Measurements from ENCODE around the gene ZRANB1.

ZRANB1 gene

DNA sequence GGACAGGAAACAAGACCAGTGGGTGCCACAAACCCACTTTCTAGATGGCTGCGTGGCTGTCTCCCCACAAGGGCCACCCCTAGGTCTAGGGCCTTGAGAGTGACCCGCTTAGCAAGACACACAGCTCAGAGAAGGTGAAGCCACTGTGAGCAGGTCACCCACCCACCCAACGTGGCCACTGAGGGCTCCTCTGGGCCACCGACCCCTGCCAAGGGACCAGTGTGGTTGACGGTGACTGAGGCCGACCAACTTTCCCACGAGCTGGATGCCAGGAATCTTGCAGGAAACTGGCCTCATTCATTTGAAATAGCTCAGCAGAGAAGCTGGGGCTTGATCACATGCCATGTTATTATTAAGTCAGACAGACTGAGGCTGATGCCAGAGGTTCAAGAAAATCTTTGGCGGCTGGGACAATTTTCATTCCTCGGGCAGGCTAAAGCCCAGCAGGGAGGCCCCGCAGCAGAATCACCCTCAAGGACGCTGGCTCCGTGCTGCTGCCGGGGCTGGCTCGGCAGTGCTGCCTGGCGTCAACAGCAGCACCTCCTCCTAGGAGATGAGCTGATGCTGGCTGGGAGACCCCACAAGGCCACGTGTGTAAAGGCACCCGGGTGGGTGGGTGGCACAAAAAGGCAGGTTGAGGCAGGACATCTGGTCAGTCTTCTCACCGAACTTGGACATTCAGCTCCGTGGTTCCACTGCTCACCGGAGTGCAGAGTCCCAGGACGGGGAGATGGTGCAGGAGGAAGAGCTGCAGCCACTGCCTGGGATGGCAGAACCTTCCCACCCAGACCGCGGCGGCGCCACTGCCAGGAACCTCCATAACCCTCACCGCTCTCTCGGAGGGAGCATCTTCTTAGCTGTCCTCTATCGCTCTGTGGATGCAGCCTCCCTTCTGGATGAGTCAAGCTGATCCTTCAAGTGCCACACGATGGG, 57.8 kb downstream of the ZRANB1 start:
- peak overlapping the region; percentile 46; the same call in 1 of the 2 replicates for H3K27ac ChIP-seq
- TF ChIP-seq, protein P1, sequence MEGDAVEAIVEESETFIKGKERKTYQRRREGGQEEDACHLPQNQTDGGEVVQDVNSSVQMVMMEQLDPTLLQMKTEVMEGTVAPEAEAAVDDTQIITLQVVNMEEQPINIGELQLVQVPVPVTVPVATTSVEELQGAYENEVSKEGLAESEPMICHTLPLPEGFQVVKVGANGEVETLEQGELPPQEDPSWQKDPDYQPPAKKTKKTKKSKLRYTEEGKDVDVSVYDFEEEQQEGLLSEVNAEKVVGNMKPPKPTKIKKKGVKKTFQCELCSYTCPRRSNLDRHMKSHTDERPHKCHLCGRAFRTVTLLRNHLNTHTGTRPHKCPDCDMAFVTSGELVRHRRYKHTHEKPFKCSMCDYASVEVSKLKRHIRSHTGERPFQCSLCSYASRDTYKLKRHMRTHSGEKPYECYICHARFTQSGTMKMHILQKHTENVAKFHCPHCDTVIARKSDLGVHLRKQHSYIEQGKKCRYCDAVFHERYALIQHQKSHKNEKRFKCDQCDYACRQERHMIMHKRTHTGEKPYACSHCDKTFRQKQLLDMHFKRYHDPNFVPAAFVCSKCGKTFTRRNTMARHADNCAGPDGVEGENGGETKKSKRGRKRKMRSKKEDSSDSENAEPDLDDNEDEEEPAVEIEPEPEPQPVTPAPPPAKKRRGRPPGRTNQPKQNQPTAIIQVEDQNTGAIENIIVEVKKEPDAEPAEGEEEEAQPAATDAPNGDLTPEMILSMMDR (conservative IDR thresholded peaks at IDR 0.05), result no peak

DNA sequence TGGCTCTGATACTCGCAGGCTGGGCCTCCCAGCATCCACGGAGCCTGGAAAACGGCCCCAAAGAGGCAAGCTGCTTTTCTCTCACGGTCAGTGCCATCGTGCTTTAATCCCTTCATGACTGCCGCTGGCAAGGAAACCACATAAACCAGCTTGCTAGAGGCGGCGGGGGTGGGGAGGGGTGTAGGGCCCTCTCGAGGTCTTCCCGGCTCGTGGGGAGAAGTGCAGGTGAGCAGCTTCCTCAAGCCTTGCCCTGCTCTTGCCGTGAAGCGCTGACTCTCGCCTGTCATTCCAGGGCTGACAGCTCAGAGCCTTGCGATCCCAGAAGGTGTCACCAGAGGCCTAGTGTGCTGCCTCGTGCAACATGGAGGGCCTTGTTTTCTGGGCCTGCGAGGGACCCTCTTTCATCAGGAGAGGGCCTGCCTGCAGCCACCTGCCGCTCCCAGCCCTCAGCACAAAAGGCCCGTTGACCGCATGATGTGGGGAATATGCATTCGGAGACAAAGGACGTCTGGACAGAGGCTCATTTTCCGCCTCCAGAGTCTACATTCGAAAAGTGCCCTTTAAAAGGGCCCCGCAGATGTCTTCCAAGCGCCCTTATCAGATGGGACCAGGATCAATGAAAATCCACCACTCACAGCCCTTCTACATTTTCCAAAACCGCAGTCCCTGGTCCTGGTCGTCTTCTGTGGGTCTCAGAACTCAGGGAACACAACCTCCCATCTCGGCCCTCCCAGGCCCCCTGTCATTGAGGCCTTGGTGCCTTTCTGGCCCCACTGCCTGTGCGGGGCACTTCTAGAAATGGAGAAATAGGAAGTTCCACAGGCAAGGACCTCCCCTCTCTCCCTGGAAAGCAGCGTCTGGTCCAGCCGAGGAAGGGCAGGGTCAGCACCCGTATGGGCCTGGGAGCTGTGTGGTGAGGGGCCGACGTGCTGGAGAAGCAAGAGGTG, 58.7 kb downstream of the ZRANB1 start:
- TF ChIP-seq, protein P1 (conservative IDR thresholded peaks at IDR 0.05), result peak; percentile 29; the same call in 1 of the 2 replicates
- H3K27ac ChIP-seq, result peak overlapping the region; percentile 46

DNA sequence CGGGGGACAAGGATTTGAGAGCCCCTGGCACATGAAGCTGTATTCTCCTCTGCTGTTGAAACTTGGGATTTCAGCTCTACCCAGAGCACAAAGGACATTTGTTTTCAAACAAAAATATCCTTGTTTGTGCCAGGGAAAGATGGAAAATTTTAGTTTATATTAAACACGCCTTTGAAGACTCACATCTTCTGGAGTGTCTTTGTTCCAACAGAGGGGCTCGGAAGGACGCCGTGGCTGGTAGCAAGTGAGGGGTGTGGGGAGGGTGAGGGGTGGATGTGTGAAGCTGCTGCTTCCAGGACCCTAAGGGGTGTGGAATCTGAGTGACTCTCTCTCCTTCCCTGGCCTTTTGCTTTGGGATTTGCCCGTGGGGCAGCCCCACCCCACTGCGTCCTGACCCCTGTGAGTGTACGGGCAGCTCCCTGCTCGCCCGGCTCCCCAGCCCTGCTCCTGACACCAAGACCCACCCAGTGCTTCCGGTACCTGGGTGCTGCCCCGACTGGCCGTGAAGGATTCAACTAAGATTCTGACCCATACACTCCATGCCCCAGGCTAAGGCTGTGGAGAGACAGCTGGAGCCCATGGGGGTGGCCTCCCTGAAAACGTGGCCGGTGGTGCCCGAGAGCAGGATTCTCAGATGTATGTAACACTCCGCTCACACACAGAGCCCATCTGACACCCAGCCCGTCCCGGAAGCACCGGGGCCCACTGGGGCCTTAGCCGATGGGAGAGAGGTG, 59.6 kb downstream of the ZRANB1 start:
- H3K27ac ChIP-seq, result peak overlapping the region; percentile 46

DNA sequence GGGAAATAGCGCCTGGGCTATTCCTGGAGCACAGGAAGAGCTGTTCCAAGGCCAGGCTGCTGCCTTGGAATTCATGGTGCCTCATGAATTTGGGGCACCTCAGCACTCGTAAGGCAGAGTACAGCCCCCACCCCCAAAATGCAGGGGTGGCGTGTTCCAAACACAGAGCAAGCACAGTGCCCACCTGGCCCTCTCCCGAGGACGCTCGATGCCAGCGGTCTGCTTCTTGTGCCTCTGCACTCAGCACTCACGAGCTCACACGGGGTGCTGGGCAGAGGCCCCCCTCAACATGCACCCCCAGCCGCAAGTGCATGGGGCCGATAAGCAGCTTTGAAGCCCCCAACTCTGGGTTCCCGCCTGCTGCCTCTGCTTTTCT, 60.1 kb downstream of the ZRANB1 start:
- no peak overlapping the region; the same call in 1 of the 2 replicates for H3K27ac ChIP-seq
- TF ChIP-seq, protein P1 (conservative IDR thresholded peaks at IDR 0.05), result no peak

More for the DNA sequence above, 59.6 kb downstream of the ZRANB1 start:
- TF ChIP-seq, protein P1 (conservative IDR thresholded peaks at IDR 0.05), result no peak

DNA sequence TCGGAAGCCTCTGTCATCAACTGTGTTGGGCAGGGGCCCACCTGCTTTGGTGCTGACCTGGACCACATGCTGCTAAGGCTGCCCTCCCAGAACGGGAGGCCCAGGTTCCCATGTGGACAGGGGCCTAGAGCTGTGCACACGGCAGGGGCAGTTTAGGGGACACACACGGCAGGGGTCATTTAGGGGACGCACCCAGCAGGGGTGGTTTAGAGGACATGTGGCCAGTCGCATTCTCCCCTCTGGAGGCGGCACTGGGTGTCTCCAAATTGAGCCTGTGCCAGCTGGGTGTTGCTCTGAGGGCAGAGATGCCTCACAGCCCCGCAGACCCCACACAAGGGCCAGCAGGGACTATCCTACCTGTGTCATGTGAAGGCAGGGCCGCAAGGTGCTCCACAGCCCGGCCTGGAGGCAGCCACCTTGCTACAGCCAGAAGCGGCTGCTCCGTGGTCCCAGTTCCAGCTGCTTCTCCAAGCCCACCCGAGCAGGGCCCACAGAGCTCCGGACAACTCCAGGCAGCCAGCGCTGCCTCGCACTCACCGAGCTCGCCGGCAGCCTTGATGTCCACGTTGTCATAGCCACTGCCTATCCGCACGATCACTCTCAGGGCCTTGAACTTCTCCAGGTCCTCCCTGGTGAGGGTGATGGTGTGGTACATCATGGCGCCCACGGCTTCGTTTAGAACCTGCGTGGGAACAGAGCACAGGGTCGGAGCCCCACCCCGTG, 60.7 kb downstream of the ZRANB1 start:
- no peak overlapping the region for H3K27ac ChIP-seq

More for the DNA sequence above, 60.7 kb downstream of the ZRANB1 start:
- TF ChIP-seq, protein P1 (conservative IDR thresholded peaks at IDR 0.05), result no peak

All from VCaP (cell line).